HG02870 (cell line): Measurements from ENCODE around the gene VKORC1L1.
"Not testable (repeated sequence)": the region's sequence is repeated elsewhere in the genome, so short reads cannot be mapped to it uniquely, and the experiment has no call there.

Source experiments
- ATAC-seq: cut with Tn5 transposase; IDR thresholded peaks from one replicate; pipeline ENCODE4 v1.9.1; 2021; ENCODE audit warnings: mild to moderate bottlenecking, moderate library complexity; ENCODE audit not compliant: unreplicated experiment

Gene VKORC1L1

DNA sequence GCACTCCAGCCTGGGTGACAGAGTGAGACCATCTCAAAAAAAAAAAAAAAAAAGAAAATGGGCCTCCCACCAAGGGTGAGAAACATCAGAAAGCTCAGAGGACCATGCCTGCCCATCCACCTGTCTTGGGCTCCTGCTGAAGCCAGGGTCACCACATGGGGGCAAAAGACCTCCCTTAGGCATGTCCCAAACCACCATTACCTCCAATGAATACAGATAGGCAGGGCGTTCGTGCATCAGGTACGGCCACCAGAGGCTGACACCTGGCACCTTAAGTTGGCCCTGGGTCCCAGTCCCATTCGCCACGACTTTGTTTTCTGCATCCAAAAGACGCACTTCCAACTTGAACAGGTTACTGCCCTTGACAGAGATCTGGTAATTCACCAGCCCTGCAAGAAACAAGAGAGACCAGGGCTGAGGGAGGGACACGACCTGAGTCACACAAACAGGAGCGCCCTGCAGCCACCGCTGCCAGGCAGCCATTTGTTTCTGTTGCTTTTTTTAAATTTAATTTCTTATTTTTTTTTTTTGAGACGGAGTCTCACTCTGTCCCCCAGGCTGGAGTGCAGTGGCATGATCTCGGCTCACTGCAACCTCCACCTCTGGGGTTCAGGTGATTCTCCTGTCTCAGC, 103.1 kb downstream of the VKORC1L1 start:
- no peak for ATAC-seq

DNA sequence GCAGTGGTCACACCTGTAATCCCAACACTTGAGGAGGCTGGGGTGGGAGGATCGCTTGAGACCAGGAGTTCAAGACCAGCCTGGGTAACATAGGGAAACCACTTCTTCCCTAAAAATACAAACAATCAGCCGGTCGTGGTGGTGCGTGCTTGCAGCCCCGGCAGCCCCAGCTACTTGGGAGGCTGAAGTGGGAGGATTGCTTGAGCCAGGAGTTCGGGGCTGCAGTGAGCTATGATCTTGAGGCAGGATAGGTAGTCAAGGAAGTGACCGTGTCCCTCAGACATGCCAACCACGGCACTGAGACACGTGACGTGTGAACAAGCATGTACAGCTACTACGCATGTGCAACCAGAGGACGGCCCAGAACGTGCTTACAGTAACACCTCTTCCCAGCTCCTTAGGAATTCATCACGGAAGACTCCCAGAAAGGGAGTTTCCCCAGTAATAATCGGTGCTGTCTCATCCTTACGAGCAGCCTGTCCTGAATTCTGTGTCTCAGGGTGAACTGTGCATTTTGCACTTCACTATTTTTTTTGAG, 103.9 kb downstream of the VKORC1L1 start:
- no peak for ATAC-seq

- ATAC-seq: no peak
These were observed 106.2 kb downstream of the VKORC1L1 start for GRCh38 chr7:65978891-65979582.

- ATAC-seq: no peak
These were observed 107.0 kb downstream of the VKORC1L1 start for GRCh38 chr7:65979583-65980477.

DNA sequence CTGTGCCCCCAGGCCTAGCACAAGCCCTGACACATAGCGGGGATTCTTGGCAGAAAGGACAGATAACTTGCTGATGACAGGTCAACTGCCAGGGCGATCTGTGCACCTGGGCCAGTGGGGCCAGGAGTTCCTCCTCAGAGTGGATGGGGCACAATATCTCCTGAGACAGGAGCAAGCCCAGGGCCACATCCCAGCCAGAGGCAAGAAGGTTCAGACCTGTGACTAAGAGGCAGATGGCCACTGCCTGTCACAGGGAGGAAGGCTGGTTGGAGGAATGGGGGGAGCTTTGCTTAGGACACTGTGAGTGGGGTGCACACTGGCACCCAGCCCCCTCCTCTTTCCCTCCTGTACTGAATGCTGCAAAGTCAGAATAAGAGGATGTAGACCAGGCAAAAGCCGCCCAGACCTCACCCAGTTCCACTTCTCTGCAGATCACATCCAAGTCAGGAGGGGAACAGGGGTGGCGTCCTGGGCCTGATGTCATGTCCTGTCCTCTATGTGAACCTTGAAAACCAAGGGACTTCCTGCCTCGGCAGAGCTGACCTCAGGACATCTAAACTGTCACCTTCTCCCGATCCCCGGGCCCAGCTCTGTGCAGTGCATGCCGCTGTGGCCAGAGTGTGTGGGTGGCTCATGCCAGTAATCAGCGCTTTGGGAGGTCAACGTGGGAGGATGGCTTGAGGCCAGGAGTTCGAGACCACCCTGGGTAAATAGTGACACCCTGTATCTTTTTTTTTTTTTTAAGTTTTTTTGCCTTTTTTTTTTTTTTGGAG, 107.8 kb downstream of the VKORC1L1 start:
- peak; percentile 79 for ATAC-seq

DNA sequence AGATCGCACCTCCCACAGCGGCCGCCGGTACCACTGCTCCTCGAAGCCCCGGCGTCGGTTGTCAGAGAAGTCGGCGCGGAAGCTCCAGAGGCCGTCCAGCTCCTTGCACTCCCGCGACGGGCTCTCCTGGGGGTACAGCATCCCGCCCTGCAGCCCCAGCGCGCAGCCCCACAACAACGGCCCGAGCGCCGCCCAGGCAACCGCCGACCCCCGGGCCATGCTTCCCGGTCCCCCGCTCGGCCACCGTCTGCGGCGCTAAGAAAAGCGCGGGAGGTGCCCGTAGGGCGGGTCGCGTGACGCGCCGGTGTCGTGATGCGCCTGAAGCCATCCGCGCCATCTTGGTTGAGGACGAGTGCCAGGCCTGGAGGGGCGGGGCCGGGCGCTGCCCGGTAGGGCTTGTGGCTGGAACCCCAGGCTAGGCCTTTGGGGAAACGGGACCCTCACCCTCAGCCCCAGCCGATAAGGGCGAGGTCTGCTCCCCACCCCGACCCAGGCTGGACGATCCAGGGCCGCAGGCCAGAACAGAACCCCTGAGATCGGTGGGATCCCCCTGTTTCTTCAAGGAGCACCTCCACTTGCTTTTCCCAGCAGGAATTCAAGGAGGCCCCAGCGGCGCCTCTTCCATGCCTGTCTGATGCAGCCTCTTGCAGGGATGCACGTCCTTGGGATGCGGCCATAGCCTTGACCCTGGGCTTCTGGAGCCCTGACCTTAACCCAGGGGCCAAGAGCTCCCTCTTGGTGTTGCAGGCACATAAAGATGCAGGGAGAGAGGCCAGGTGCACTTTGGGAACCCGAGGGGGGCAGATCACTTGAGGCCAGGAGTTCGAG, 109.3 kb downstream of the VKORC1L1 start, which contains the start of gene GUSB:
Gene GUSB, minus strand, starts transcription at position 249 of the 828 bp plus-strand sequence. Its CDS starts 30 bp downstream, at position 219.
- peak; percentile 71 for ATAC-seq

GRCh38 chr7:65983965-65984658, 111.2 kb downstream of the VKORC1L1 start:
- ATAC-seq: no peak

GRCh38 chr7:65988084-65988483, 115.2 kb downstream of the VKORC1L1 start:
- ATAC-seq: no peak

GRCh38 chr7:65988503-65988902, 115.6 kb downstream of the VKORC1L1 start:
- not testable (repeated sequence) for ATAC-seq

DNA sequence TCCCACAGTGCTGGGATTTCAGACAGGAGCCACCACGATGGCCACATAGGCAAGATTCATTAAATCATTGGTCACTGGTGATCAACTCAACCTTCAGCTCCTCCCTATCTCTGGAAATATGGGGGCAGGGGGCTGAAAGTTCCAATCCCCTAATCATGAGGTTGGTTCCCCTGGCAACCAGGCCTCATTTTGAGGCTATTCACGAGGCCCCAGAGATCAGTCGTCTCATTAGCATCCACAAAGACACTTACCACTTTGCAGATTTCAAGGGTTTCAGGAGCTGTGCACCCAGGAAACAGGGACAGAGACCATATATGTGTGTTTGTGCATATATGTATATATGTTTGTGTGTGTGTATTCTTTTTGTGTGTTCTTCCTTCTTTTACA, 116.8 kb downstream of the VKORC1L1 start:
- no peak for ATAC-seq

- not testable (repeated sequence) for ATAC-seq
These were observed 119.0 kb downstream of the VKORC1L1 start for GRCh38 chr7:65991829-65992228.

DNA sequence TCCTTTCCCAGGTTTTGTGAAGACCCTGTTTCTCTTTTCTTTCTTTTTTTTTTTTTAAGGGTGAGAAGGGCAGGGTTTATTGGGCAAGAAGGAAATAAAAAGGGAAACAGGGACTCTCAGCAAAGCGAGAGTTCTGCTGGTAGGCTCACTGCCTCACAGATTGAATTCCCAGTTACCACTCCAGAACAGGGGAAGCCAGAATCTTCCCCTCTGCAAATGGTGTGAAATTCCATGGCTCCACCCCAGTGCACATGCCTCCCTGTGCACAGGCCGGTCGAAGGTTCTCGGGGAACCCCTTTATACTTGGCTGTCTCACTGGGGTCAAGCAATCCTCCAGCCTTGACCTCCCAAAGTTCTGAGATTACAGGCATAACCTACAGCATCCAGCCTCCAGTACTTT, 119.7 kb downstream of the VKORC1L1 start:
- no peak for ATAC-seq

DNA sequence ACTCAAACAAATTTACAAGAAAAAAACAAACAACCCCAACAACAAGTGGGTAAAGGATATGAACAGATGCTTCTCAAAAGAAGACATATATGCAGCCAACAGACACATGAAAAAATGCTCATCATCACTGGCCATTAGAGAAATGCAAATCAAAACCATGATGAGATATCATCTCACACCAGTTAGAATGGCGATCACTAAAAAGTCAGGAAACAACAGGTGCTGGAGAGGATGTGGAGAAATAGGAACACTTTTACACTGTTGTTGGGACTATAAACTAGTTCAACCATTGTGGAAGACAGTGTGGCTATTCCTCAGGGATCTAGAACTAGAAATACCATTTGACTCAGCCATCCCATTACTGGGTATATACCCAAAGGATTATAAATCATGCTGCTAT, 122.1 kb downstream of the VKORC1L1 start:
- ATAC-seq: not testable (repeated sequence)

GRCh38 chr7:66000823-66001417, 128.0 kb downstream of the VKORC1L1 start:
- not testable (repeated sequence) for ATAC-seq

GRCh38 chr7:66005115-66005671, 132.3 kb downstream of the VKORC1L1 start:
- not testable (repeated sequence) for ATAC-seq

DNA sequence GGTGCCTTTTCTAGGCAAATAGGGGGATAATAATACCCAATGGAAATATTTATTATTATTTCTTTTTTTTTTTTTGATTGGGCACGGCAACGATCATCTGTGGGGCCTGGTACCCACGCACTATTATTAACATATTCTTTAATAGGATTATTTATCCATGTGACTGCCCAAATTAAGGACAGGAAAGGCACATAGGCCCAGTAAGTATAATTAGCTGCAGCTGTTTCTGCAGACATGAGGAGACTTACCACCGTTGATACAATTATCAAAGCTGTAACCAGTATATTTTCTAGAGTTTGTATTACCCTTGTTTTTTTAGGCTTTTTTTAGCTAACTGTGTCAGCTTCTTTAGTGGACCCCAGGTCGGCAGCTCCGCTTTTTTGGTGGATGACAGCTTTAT, 134.4 kb downstream of the VKORC1L1 start:
- no peak for ATAC-seq
